Medulla oblongata (tissue), 1 donor: ENCODE results near the gene MTRF1L.

Experiments used
- DNase-seq: peaks from one replicate; pipeline ENCODE4 v3.0.0-alpha.2; 2015; ENCODE audit errors: extremely low spot score

Gene MTRF1L, protein sequence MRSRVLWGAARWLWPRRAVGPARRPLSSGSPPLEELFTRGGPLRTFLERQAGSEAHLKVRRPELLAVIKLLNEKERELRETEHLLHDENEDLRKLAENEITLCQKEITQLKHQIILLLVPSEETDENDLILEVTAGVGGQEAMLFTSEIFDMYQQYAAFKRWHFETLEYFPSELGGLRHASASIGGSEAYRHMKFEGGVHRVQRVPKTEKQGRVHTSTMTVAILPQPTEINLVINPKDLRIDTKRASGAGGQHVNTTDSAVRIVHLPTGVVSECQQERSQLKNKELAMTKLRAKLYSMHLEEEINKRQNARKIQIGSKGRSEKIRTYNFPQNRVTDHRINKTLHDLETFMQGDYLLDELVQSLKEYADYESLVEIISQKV

GRCh38 chr6:153002613-153003365 lies at the start of gene MTRF1L:
Gene MTRF1L (minus strand): TSS chr6:153002709. CDS start chr6:153002685, 24 bp downstream.
- peak; percentile 97 for DNase-seq

- no peak for DNase-seq
Observed at GRCh38 chr6:153051801-153052200, 49.3 kb upstream of the MTRF1L start.

DNA sequence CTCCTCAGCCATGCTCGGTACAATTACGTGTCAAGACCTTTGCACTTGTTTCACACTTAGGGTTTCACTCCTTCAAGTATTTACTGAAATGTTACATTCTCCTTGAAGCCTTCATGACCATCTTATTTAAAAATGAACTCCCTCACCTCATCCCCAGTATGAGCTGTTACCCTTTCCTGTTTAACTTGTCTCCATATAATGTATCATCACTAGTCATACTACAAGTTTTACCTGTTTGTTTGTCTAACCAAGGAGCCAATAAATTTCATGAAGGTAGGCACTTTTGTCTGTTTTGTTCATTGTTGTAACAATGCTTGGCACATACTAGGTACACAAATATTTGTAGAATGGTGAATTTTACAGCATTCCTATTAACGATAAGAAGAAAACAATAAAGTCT lies 46.1 kb upstream of the MTRF1L start:
- no peak for DNase-seq

- DNase-seq, result no peak
Observed at GRCh38 chr6:153047386-153047785, 44.9 kb upstream of the MTRF1L start.

DNA sequence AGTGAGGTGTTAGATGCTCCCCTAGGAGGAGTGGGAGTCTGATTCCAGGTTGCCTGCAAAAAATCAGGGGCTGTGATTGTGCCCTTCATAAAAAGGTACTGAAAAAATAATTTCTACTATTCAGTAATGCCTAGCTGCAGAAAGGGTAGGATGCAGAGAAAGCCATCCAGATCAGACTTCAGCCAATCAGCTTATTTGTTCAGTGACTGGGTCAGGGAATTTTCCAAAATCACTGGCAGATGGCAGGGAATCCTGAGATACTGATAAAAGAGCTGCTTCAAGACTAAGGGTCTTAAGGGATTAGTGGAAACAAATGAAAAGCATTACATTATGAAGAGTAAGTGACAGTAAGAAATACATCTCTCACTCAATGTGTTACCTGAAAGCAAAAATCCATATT lies 42.8 kb upstream of the MTRF1L start:
- no peak for DNase-seq

DNA sequence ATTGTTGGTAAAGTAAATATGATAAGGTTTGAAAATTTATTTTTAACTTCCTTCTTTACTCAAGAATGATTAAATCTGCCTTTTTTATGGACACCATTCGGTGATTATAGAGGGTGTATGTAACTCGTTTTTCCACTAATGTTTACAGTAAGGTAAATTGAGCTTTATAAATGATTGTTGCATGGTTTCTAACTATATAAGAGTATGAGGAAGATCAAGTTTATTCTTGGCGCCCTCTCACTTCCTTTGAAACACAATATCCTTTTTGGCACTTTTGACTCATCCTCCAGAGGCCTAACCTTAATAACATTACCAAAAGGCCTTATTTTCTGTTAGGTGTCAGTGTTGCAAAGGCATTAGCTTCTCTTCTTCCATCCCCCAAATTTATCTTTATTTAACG lies 41.8 kb upstream of the MTRF1L start:
- no peak for DNase-seq

GRCh38 chr6:153043719-153044118 lies 41.2 kb upstream of the MTRF1L start:
- no peak for DNase-seq

DNA sequence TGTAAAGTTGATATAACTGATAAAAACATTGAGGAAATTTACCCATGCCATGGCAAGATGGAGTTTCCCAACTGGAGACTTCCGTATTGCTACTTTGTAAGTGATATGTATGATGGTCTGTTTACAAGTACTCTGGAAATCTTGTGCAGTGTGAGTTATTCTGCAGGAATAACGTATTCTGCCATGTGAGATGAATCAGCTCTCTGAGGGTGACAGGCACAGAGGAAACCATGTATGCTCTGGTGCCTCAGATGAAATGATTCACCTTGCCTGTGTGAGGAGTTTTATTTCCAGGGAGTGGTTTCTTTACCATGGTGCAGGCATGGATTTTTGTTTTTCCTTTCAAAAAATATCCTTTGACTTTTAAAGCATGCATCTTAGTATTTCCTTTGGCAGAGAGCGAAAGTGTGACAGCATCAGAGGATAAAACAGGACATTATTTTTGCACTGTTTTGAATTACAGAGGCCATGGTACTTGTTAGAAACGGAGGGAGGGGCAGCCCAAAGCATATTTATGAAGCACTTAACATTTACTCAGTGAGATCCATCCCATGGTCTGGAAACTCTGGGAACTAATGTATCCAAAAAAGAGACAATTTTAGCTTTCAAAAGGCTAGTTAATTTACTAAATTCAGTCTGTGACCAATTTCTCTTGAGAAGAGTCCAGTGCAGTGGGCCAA lies 36.0 kb upstream of the MTRF1L start:
- no peak for DNase-seq

GRCh38 chr6:153034139-153034538 lies 31.6 kb upstream of the MTRF1L start:
- no peak for DNase-seq

GRCh38 chr6:153032255-153032882 lies 29.9 kb upstream of the MTRF1L start:
- peak; percentile 53 for DNase-seq

GRCh38 chr6:153031335-153031955 lies 28.9 kb upstream of the MTRF1L start:
- no peak for DNase-seq

- no peak for DNase-seq
Observed at GRCh38 chr6:153028963-153029362, 26.5 kb upstream of the MTRF1L start.

GRCh38 chr6:153028286-153028685 lies 25.8 kb upstream of the MTRF1L start:
- no peak for DNase-seq

DNA sequence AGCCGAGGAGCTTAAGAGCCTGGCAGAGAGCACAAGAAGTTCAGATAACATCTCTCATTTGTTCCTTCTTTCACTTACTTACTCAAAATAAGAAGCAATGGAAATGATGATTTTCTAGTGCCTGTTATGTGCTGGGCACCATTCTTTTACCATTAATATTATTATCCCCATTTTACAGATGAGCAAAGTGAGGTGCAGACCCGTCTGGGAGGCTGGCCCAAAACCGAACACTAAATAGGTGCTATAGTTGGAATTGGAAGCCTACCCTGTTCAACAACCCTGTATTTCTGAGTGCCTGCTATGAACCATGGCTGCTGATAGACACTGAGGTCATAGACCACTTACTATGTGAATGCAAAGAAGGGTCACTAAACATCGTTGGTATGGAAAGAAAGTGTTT lies 25.0 kb upstream of the MTRF1L start:
- no peak for DNase-seq

GRCh38 chr6:153024709-153025017 lies 22.2 kb upstream of the MTRF1L start:
- no peak for DNase-seq

DNA sequence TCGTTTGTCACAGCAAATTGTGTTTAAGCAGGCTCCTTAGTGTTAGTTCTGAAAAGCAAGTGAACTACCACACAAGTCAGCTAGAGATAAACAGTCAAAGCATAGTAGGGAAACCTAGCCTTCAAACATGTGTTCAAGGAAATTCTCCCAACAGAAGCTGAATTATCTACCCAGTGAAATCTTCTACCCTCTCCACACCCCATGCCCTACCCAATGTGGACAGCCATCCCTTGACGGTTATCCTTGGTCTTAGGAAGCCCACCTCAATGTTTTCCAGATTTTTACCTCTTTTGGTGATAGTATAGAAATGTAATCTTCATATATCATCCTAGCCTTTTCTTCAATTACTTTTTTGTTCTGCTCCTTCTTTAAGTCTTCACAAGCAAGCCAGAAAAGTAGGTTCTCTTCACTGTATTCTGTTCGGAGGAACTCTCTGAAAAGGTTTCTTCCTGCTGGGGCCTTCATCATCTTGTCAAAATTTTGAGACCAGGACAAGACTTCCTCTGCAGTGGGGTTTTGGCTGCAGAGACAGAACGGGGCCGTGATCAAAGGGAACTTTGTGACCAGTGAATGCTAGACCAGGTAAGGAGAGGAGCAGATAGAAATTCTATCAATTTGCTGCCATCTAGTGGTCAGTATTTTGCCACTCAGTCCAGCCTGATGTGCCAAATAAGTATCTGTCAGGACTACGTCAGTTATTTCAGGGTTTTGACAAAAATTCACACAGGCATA lies 21.6 kb upstream of the MTRF1L start:
- peak; percentile 73 for DNase-seq

GRCh38 chr6:153018355-153018754 lies 15.8 kb upstream of the MTRF1L start:
- DNase-seq, result no peak

DNA sequence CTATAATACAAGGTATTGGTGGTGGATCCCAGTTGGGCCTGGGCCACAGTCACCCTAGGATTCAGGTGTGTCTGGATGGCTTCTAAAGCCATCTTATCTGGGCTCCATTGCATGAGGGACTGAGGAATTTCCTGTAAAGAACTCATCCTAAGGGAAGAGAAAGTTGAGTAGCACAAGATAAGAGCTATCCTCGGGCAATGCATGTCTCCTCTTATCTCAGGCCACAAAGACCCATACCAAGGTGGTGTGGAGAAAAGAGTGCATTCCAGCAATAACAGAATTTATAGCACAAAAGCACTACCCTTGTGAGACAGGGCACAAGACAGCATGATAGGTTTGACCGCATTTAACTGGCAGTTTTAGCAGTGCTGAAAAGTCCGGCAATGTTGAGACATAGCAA lies 14.3 kb upstream of the MTRF1L start:
- no peak for DNase-seq

GRCh38 chr6:153015094-153015640 lies 12.7 kb upstream of the MTRF1L start:
- DNase-seq, result no peak

DNA sequence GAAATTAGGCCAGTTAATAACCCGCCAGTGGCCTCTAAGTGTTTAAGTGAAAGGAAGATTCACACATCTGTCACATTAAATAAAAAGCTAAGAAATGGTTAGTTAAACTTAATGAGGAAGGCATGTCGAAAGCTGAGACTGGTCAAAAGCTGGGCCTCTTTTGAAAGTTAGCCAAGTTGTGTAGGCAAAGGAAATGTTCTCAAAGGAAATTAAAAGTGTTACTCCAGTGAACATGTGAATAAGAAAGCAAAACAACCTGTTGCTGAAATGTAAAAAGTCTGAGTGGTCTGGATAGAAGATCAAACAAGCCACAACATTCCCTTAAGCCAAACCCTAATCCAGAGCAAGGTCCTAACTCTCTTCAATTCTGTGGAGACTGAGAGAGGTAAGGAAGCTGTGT lies 10.9 kb upstream of the MTRF1L start:
- no peak for DNase-seq

DNA sequence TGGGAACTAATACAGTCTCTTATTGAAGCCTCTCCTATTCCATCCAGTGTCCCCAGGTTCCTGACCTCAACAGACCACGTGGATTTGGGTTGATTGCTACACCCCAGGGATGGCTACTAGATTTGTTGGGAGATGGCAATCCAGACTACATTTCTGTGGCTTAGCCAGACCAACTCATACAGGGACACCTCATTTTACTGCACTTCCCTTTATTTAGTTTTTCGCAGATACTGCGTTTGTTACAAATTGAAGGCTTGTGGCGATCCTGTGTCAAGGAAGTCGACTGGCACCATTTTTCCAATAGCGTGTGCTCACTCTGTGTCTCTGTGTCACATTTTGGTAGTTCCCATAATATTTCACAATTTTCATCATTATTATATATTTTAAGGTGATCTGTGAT lies 10.3 kb upstream of the MTRF1L start:
- no peak for DNase-seq
